HTR-8/SVneo (cell line): ENCODE results near the gene USP5.
A peak's percentile ranks its signal among the peaks of the same experiment; 100 is the strongest.
"Not testable (repeated sequence)": the region's sequence is repeated elsewhere in the genome, so short reads cannot be mapped to it uniquely, and the experiment has no call there.

Experiments
- DNase-seq: peaks from one replicate; pipeline ENCODE4 v3.0.0; 2011; ENCODE audit warnings: low spot score, mixed read lengths; ENCODE audit not compliant: insufficient read length
- FAIRE-seq: peaks from 2 replicates; lab custom pipeline; 2011; peaks lifted over from hg19 to GRCh38; lab: Jason Lieb, UNC

The USP5 gene

GRCh38 chr12:6905414-6906040 lies 53.6 kb downstream of the USP5 start:
- FAIRE-seq = peak; percentile 73

DNA sequence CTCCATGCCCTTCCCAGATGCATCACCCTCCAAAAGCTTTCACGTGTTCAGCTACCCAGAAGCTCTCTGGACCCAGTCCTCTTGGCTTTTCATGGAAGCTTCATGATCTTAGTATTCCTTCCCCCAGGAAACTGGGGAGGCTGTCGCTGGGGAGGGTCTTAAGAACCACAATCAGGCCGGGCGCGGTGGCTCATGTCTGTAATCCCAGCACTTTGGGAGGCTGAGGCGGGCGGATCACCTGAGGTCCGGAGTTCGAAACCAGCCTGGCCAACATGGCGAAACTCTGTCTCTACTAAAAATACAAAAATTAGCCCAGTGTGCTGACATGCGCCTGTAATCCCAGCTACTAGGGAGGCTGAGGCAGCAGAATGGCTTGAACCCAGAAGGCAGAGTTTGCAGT lies 56.2 kb downstream of the USP5 start:
- DNase-seq, FAIRE-seq: not testable (repeated sequence)

More at GRCh38 chr12:6905414-6906040, 53.6 kb downstream of the USP5 start:
- DNase-seq = no peak

GRCh38 chr12:6909421-6910145 lies 57.6 kb downstream of the USP5 start:
- no peak for FAIRE-seq
- no peak for DNase-seq

DNA sequence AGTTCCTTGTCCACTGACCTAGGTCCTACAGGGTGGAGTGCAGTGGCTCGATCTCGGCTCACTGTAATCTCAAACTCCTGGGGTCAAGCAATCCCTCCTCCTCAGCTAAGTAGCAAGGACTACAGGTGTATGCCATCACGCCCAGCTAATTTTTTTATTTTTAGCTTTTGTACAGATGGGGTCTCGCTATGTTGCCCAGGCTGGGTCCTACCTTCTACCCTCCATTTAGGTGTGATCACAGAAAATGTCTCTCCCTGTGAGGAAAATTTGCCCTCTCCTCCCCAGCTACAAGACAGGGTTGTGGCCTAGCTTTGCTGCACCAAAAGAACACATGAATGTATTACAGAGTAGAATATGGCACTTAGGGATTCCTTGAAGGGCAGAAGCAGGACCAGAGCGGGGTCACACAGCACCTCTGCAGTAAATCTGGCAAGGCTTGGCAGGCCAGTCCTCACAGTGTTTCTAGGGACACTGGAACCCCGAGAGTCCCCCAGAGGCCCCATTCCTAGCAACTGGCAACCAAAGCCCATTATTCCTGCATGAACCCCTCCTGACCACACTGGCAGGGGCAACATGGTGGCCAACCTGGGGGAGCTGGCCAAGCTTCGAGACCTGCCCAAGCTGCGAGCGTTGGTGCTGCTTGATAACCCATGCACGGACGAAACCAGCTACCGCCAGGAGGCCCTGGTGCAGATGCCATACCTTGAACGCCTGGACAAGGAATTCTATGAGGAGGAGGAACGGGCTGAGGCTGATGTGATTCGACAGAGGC lies 60.4 kb downstream of the USP5 start:
- FAIRE-seq = no peak
- DNase-seq = no peak

DNA sequence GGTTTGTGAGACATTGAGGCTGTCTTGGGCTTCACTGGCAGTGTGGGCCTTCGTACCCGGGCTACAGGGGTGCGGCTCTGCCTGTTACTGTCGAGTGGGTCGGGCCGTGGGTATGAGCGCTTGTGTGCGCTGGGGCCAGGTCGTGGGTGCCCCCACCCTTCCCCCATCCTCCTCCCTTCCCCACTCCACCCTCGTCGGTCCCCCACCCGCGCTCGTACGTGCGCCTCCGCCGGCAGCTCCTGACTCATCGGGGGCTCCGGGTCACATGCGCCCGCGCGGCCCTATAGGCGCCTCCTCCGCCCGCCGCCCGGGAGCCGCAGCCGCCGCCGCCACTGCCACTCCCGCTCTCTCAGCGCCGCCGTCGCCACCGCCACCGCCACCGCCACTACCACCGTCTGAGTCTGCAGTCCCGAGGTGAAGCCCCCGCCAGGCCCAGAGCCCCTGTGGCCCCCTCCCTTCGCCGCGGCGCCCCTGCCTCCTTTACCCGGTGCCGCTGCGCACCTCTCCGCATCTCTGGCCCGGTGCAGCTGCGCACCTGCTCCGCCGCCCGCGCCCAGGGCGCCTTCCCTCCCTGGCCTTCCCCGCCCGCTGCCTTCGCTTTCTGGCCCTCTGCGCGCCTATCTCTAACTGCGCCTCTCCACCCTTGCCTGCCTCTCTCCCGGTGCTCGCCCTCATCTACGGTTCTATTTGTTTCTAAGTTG lies 62.4 kb downstream of the USP5 start, which contains the start of gene ENO2:
Gene ENO2, plus strand, starts transcription at position 335 of the 701 bp plus-strand sequence. CDS start 1,253 bp downstream, outside the sequence.
- FAIRE-seq (peak; percentile 89), DNase-seq (peak; percentile 83)

GRCh38 chr12:6914947-6915788 lies 63.2 kb downstream of the USP5 start:
- peak; percentile 59 for FAIRE-seq
- no peak for DNase-seq

- DNase-seq (no peak), FAIRE-seq (no peak)
Measured at GRCh38 chr12:6915789-6916285, 63.9 kb downstream of the USP5 start.
